WTC11 (cell line): ENCODE measurements around the gene JMJD8.

ENCODE experiments used
- ARID4B ChIP-seq: sonication (generic); formaldehyde crosslinking; IDR thresholded peaks from 2 replicates; pipeline ENCODE4 v1.8.0; 2023; ENCODE audit warnings: missing genetic modification reagents, mild to moderate bottlenecking, borderline replicate concordance
- ATF1 ChIP-seq: sonication (generic); formaldehyde crosslinking; IDR thresholded peaks from 2 replicates; pipeline ENCODE4 v1.8.1; 2023; ENCODE audit warnings: mild to moderate bottlenecking, moderate library complexity, missing genetic modification reagents
- E2F1 ChIP-seq: sonication (generic); formaldehyde crosslinking; IDR thresholded peaks from 2 replicates; pipeline ENCODE4 v1.8.0; 2022; ENCODE audit warnings: mild to moderate bottlenecking, missing genetic modification reagents
- HMGXB4 ChIP-seq: sonication (generic); formaldehyde crosslinking; IDR thresholded peaks from 2 replicates; pipeline ENCODE4 v1.8.1; 2023; ENCODE audit warnings: mild to moderate bottlenecking, moderate library complexity, missing genetic modification reagents
- JUN ChIP-seq: sonication (generic); formaldehyde crosslinking; IDR thresholded peaks from 2 replicates; pipeline ENCODE4 v1.8.0; 2023; ENCODE audit warnings: mild to moderate bottlenecking, missing genetic modification reagents
- KAT7 ChIP-seq: sonication (generic); formaldehyde crosslinking; IDR thresholded peaks from 2 replicates; pipeline ENCODE4 v1.8.1; 2023; ENCODE audit warnings: missing genetic modification reagents, mild to moderate bottlenecking, borderline replicate concordance
- NR3C1 ChIP-seq: sonication (generic); formaldehyde crosslinking; conservative IDR thresholded peaks from 2 replicates; pipeline ENCODE4 v1.8.1; 2023; ENCODE audit warnings: low read depth, mild to moderate bottlenecking, missing genetic modification reagents
- SP1 ChIP-seq: sonication (generic); formaldehyde crosslinking; conservative IDR thresholded peaks from 2 replicates; pipeline ENCODE4 v1.8.1; 2022; ENCODE audit warnings: missing genetic modification reagents
- USF1 ChIP-seq: sonication (generic); formaldehyde crosslinking; IDR thresholded peaks from 2 replicates; pipeline ENCODE4 v1.8.0; 2022; ENCODE audit warnings: mild to moderate bottlenecking, missing genetic modification reagents
- ZNF423 ChIP-seq: fragments of 250-450 bp; sonication (Bioruptor Pico); IDR thresholded peaks from 2 replicates; pipeline ENCODE4 v2.1.2; 2022; ENCODE audit warnings: mild to moderate bottlenecking, moderate library complexity
- TF ChIP-seq, protein P1 (sequence below): fragments of 200-600 bp; IDR thresholded peaks from 2 replicates; pipeline ENCODE4 v1.8.0; 2022; ENCODE audit warnings: antibody characterized with exemption
- TF ChIP-seq, protein P2 (sequence below): sonication (generic); formaldehyde crosslinking; IDR thresholded peaks from 2 replicates; pipeline ENCODE4 v1.8.1; 2023; ENCODE audit warnings: mild to moderate bottlenecking, missing genetic modification reagents, moderate library complexity
- TF ChIP-seq, protein P3 (sequence below): fragments of 250-450 bp; sonication (Bioruptor Pico); IDR thresholded peaks from 2 replicates; pipeline ENCODE4 v1.9.0; 2021; ENCODE audit warnings: moderate library complexity, mild to moderate bottlenecking, inconsistent platforms, borderline replicate concordance

DNA sequence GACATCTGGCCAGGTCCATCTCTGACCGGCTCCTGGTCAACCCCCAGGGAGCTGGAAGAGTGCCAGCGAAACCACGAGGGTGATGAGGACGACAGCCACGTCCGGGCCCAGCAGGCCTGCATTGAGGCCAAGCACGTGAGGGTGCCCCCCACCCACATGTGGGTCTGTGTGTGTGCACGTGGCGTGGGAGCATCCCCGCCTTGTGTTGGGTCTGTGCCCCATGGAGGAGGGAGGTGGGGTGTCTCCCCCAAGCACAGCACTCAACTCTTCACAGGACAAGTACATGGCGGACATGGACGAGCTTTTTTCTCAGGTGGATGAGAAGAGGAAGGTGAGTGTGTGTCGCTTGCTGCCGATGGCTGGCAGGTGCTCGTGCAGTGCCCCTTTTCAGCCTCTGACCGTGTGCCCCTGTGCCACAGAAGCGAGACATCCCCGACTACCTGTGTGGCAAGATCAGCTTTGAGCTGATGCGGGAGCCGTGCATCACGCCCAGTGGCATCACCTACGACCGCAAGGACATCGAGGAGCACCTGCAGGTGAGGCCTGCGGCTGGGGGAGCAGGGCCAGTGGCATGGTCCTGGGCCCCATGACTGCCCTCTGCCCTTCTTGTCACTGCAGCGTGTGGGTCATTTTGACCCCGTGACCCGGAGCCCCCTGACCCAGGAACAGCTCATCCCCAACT lies 2.2 kb downstream of the JMJD8 start:
- TF ChIP-seq, protein P1, sequence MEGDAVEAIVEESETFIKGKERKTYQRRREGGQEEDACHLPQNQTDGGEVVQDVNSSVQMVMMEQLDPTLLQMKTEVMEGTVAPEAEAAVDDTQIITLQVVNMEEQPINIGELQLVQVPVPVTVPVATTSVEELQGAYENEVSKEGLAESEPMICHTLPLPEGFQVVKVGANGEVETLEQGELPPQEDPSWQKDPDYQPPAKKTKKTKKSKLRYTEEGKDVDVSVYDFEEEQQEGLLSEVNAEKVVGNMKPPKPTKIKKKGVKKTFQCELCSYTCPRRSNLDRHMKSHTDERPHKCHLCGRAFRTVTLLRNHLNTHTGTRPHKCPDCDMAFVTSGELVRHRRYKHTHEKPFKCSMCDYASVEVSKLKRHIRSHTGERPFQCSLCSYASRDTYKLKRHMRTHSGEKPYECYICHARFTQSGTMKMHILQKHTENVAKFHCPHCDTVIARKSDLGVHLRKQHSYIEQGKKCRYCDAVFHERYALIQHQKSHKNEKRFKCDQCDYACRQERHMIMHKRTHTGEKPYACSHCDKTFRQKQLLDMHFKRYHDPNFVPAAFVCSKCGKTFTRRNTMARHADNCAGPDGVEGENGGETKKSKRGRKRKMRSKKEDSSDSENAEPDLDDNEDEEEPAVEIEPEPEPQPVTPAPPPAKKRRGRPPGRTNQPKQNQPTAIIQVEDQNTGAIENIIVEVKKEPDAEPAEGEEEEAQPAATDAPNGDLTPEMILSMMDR: no peak
- no peak for TF ChIP-seq ZNF423 (CRISPR knock-in tag)
- no peak for TF ChIP-seq JUN (CRISPR knock-in tag)
- TF ChIP-seq, protein P2, sequence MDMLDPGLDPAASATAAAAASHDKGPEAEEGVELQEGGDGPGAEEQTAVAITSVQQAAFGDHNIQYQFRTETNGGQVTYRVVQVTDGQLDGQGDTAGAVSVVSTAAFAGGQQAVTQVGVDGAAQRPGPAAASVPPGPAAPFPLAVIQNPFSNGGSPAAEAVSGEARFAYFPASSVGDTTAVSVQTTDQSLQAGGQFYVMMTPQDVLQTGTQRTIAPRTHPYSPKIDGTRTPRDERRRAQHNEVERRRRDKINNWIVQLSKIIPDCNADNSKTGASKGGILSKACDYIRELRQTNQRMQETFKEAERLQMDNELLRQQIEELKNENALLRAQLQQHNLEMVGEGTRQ (CRISPR knock-in tag): no peak
- TF ChIP-seq, protein P3, sequence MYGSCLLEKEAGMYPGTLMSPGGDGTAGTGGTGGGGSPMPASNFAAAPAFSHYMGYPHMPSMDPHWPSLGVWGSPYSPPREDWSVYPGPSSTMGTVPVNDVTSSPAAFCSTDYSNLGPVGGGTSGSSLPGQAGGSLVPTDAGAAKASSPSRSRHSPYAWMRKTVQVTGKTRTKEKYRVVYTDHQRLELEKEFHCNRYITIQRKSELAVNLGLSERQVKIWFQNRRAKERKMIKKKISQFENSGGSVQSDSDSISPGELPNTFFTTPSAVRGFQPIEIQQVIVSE (CRISPR knock-in tag): no peak
- no peak for TF ChIP-seq NR3C1 (CRISPR knock-in tag)
- TF ChIP-seq HMGXB4 (CRISPR knock-in tag): no peak
- no peak; the same call in 1 of the 2 replicates for TF ChIP-seq KAT7 (CRISPR knock-in tag)
- TF ChIP-seq SP1 (CRISPR knock-in tag): no peak
- TF ChIP-seq E2F1: no peak
- no peak for TF ChIP-seq ATF1
- TF ChIP-seq ARID4B (CRISPR knock-in tag): no peak
- TF ChIP-seq USF1 (CRISPR knock-in tag): 0 out of 2 replicates have a peak, but pooled peaks have one; percentile 10
